Bronchial epithelial cell (primary cell): ENCODE measurements around the gene SRRM3. TPM values are rescaled to one million over a fixed set of nuclear protein-coding genes. Genes with fewer than 3 reads are reported as not detected.
"Not testable (repeated sequence)": the region's sequence is repeated elsewhere in the genome, so short reads cannot be mapped to it uniquely, and the experiment has no call there.

Experiments
- DNase-seq: peaks from one replicate; pipeline ENCODE4 v3.0.0-alpha.2; 2010; ENCODE audit warnings: low read depth
- FAIRE-seq: peaks from 2 replicates; lab custom pipeline; 2011; peaks lifted over from hg19 to GRCh38; lab: Jason Lieb, UNC
- H3K27me3 ChIP-seq: 2 replicates; pipeline ENCODE4 v1.5.1; 2011; ENCODE audit warnings: low read length; ENCODE audit not compliant: control insufficient read depth, insufficient read depth
- H3K36me3 ChIP-seq: 2 replicates; pipeline ENCODE4 v1.5.1; 2011; ENCODE audit warnings: low read length; ENCODE audit not compliant: control insufficient read depth, insufficient read depth
- H3K4me3 ChIP-seq: 2 replicates; pipeline ENCODE4 v1.5.1; 2011; ENCODE audit warnings: mild to moderate bottlenecking, low read depth, low read length, control low read depth
- CTCF ChIP-seq: IDR thresholded peaks from 2 replicates; pipeline ENCODE4 v1.5.1; 2011; ENCODE audit warnings: mild to moderate bottlenecking, moderate library complexity, low read length, control low read depth, inconsistent platforms; ENCODE audit not compliant: insufficient read depth, severe bottlenecking
- total RNA-seq: library from RNA; depleted of rRNA; stranded (reverse); fragments of >200 nt; gene quantifications from 2 replicates; pipeline ENCODE4 v1.2.1, GENCODE V29; 2014

SRRM3 gene
- total RNA-seq, 1 donor from 2014 or later = 0.26 TPM

DNA sequence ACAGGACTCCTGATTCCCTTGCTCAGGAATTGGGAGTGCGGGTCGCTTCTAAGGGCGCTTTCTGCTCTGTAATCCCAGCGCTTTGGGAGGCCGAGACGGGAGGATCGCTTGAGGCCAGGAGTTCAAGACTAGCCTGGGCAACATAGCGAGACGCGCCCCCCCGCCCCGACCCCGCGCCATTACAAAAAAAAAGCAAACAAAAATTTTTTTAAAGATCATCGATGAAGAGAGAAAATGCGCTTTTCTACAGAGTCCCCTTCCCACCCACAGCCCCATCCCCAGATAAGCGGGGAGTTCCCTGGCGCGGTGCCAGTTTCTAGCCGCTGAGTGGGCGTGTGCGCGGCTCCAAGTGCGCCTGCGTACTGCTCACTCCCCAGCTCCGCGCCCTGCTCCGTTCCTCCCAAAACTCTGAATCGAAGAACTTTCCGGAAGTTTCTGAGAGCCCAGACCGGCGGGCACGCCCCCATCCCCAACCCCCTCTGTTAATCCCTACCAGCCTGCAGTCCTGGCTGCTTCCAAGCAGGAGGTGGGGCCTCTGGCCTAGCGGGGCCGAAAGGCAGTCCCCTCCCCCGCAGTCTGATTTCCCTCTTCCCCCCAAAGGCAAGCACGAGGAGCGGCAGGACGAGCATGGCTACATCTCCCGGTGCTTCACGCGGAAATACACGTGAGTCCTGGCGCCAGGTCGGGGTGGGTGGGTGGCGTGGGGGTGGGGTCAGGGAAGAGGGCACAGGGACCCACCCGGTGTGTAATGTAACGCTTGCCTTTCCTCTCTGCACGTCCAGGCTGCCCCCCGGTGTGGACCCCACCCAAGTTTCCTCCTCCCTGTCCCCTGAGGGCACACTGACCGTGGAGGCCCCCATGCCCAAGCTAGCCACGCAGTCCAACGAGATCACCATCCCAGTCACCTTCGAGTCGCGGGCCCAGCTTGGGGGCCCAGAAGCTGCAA, 101.8 kb downstream of the SRRM3 start:
- DNase-seq = peak; percentile 71
- peak overlapping the region; percentile 95 for H3K4me3 ChIP-seq
- no peak for TF ChIP-seq CTCF
- no peak for FAIRE-seq
- H3K36me3 ChIP-seq = peaks cover 8% of the 10 kb centered on the region
- no peaks in the 10 kb centered on the region for H3K27me3 ChIP-seq

- Histone ChIP-seq H3K36me3 (peaks cover 8% of the 10 kb centered on the region), H3K27me3 (no peaks in the 10 kb centered on the region)
These were observed 103.2 kb downstream of the SRRM3 start for GRCh38 chr7:76304888-76305375.

GRCh38 chr7:76308874-76309273, 107.2 kb downstream of the SRRM3 start:
- H3K4me3 ChIP-seq, H3K27me3 ChIP-seq, DNase-seq, H3K36me3 ChIP-seq: not testable (repeated sequence)
- peak; percentile 83 for FAIRE-seq

More at GRCh38 chr7:76304888-76305375, 103.2 kb downstream of the SRRM3 start:
- DNase-seq = peak; percentile 84
- no peak for TF ChIP-seq CTCF
- peak overlapping the region; percentile 95 for H3K4me3 ChIP-seq
- peak; percentile 23 for FAIRE-seq

- not testable (repeated sequence) for FAIRE-seq, H3K4me3 ChIP-seq, H3K36me3 ChIP-seq, DNase-seq, H3K27me3 ChIP-seq
These were observed 107.8 kb downstream of the SRRM3 start for GRCh38 chr7:76309341-76310101.

- TF ChIP-seq CTCF = no peak
- DNase-seq = no peak
- Histone ChIP-seq H3K4me3 (no peak overlapping the region), H3K27me3 (no peaks in the 10 kb centered on the region), H3K36me3 (no peaks in the 10 kb centered on the region)
- FAIRE-seq = no peak
These were observed 108.6 kb downstream of the SRRM3 start for GRCh38 chr7:76310102-76310957.

DNA sequence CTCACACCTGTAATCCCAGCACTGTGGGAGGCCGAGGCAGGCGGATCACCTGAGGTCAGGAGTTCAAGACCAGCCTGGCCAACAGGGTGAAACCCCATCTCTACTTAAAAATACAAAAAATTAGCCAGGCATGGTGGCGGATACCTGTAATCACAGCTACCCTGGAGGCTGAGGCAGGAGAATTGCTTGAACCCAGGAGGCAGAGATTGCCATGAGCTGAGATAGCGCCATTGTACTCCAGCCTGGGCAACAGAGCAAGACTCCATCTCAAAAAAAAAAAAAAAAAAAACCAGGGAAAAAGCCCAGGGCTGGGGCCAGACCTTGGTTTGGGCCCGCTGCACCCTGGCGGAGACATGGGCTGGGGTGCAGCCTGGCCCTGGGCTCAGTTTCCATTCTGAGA, 110.1 kb downstream of the SRRM3 start:
- FAIRE-seq, H3K36me3 ChIP-seq, DNase-seq, H3K4me3 ChIP-seq, H3K27me3 ChIP-seq: not testable (repeated sequence)
